Panc1 (cell line): ENCODE measurements around the gene IGFBP1.

ENCODE experiments used
- TF ChIP-seq, protein P1 (sequence below): fragments of 450-650 bp; IDR thresholded peaks from 2 replicates; pipeline ENCODE4 v1.5.1; 2017; ENCODE audit warnings: mild to moderate bottlenecking
- TF ChIP-seq, protein P2 (sequence below), 2 experiments: IDR thresholded peaks; 2 replicates each; pipeline ENCODE4 v1.6.1; 2011 to 2012; ENCODE audit warnings: low read depth in 2 of 2, control low read depth in 1 of 2, low read length in 1 of 2, mild to moderate bottlenecking in 1 of 2, moderate library complexity in 1 of 2; ENCODE audit not compliant: insufficient read depth in 1 of 2

DNA sequence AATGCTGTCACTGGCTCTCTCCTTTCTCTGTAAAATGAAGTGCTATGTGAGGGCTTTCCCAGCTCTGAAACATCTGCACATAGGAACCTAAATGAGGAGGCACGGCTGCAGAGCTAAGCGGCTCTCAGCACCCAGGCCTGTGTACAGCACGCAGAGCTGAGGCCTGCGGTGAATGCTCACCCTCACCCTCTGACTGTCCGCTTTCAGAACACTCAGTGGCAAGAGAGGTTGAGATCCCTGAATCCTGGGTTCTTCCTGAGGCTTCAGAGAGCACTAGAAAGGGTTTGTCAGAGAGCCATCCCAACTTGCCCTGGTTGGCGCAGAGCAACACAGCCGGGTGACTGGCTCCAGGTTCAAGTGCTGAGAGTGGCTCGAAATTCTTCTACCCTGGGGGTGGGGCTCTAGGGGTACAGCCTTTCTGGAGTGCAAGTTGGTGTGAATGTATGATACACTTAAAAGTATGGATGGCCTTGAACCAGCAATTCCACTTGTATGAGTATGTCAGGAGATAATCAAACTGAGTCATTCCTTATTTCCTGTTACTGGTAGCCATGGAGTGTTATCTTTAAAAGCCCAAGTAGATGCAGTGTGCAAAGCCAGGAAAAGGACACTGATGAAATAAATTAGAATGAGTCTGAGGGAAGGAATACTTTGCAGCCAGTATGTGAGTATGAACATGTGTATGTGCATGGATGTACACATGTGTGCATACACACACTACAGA, 13.7 kb upstream of the IGFBP1 start:
- TF ChIP-seq, protein P1, sequence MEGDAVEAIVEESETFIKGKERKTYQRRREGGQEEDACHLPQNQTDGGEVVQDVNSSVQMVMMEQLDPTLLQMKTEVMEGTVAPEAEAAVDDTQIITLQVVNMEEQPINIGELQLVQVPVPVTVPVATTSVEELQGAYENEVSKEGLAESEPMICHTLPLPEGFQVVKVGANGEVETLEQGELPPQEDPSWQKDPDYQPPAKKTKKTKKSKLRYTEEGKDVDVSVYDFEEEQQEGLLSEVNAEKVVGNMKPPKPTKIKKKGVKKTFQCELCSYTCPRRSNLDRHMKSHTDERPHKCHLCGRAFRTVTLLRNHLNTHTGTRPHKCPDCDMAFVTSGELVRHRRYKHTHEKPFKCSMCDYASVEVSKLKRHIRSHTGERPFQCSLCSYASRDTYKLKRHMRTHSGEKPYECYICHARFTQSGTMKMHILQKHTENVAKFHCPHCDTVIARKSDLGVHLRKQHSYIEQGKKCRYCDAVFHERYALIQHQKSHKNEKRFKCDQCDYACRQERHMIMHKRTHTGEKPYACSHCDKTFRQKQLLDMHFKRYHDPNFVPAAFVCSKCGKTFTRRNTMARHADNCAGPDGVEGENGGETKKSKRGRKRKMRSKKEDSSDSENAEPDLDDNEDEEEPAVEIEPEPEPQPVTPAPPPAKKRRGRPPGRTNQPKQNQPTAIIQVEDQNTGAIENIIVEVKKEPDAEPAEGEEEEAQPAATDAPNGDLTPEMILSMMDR, result no peak
- TF ChIP-seq, protein P2, sequence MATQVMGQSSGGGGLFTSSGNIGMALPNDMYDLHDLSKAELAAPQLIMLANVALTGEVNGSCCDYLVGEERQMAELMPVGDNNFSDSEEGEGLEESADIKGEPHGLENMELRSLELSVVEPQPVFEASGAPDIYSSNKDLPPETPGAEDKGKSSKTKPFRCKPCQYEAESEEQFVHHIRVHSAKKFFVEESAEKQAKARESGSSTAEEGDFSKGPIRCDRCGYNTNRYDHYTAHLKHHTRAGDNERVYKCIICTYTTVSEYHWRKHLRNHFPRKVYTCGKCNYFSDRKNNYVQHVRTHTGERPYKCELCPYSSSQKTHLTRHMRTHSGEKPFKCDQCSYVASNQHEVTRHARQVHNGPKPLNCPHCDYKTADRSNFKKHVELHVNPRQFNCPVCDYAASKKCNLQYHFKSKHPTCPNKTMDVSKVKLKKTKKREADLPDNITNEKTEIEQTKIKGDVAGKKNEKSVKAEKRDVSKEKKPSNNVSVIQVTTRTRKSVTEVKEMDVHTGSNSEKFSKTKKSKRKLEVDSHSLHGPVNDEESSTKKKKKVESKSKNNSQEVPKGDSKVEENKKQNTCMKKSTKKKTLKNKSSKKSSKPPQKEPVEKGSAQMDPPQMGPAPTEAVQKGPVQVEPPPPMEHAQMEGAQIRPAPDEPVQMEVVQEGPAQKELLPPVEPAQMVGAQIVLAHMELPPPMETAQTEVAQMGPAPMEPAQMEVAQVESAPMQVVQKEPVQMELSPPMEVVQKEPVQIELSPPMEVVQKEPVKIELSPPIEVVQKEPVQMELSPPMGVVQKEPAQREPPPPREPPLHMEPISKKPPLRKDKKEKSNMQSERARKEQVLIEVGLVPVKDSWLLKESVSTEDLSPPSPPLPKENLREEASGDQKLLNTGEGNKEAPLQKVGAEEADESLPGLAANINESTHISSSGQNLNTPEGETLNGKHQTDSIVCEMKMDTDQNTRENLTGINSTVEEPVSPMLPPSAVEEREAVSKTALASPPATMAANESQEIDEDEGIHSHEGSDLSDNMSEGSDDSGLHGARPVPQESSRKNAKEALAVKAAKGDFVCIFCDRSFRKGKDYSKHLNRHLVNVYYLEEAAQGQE (IDR thresholded peaks at IDR 0.05; ENCODE audit: insufficient read depth in 1 of 2, low read depth in 2 of 2, low read length in 1 of 2), result no peak
